ENCODE measurements around the gene NFKB2.
A peak's percentile ranks its signal among the peaks of the same experiment; 100 is the strongest.

NFKB2 gene

DNA sequence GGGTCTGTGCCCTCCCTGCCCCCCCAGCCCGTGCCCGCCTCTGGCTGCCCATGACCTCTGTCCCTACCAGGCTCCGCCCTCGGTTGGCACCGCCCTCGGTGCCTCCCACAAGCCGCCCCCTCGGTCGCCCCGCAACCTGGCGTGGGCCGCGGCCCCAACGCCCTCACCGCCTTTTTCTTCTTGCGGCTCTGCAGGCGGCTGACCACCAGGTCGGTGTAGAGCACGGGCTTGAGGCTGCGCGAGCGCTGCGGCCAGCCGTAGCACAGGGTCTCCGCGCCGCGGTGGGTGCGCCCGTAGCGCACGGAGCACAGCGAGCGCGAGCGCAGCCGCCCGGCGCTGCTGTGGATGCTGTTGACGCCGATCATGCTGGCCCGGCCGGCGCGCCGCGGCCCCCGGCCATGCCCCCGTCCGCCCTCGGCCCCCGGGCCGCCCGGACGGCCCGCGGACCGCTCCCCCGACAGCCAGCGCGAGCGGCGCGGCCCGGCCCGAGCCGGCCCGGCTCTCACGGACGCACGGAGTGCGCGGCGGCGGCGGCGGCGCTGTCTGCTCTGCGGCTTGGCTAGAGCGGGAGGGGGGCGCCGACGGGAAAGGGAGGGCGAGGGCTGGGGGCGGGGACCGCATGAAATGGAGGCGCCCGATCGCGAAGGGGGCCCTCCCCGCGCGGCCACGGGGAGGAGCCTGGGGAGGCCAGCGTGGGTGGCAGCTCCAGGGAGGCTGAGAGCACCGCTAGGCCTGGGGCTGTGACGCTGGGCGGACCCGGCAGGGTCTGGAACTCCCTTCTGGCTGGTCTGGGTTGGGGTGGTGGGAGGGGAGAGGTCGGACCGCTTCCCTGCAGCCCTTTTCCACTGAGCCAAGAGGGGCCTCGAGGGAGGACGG lies 13.5 kb downstream of the NFKB2 start:
- DNase-seq (ENCODE audit: low read depth), result peak; percentile 67

DNA sequence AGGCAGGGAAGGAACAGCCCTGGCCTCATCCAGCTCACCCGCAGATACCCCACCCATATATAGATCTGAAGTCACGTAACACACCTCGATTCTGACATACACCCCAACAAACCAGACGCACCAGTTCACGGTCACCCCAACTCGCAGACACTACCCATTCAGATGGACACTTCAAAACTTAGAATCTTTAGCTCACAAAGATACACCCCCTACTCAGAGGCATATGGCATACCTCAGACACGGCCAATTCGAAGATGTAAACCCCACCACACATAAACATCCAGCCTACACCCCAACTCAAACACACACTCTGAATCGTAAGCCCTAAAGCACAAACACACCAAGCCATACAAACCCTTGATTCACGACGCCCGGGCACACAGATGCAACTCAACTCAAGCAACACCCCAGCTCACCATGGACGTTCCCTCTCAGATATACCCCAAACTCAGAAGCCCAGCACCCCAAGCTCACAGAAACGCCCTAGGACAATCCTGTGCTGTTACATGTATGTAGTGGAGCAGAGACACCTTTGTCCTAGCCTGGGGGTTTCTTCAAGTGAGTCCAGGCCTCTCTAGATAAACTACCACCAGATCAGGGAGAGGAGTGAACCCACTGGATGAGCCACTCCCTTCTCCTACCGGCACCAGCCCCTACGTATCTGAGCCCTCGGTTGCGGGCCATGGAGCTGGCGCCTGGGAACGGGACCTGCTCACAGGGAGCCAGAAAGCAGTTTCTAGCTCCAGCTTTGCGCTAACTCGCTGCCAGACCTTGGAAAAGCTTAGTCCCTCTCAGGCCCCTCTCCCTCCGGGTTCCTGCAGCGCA lies 14.3 kb downstream of the NFKB2 start:
- DNase-seq (ENCODE audit: low read depth), result no peak

DNA sequence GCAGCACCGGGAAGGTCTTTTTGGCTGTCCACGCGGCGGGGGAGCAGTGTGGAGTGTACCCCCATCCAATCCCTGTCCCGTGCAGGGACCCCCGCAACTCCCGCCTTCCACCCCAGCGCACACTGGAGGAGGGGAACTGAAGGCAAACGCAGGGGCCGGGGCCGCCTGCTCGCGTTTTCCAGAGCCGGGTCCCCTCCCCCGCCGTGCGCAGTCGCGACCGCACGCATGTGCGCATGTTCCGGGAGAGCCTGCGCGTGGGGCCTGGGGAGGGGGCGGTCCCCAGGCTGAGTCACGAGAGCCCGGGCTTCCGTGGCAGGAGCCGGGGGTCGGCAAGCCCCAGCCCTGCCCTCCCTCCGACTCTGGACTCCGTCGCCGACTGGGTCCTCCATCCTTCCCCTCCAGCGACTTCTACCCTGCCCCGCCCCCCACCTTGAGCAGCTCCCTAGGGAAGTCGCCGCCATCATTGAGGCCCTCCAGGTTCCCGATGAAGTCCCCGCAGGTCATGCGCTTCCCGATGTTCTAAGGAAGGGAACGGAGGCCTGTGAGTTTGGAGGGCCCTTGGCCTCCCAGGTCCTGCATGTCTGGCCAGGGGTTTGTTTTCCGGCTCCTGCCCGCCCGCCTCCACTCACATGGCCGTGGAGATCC lies 15.0 kb downstream of the NFKB2 start:
- DNase-seq (ENCODE audit: low read depth), result peak; percentile 45

DNA sequence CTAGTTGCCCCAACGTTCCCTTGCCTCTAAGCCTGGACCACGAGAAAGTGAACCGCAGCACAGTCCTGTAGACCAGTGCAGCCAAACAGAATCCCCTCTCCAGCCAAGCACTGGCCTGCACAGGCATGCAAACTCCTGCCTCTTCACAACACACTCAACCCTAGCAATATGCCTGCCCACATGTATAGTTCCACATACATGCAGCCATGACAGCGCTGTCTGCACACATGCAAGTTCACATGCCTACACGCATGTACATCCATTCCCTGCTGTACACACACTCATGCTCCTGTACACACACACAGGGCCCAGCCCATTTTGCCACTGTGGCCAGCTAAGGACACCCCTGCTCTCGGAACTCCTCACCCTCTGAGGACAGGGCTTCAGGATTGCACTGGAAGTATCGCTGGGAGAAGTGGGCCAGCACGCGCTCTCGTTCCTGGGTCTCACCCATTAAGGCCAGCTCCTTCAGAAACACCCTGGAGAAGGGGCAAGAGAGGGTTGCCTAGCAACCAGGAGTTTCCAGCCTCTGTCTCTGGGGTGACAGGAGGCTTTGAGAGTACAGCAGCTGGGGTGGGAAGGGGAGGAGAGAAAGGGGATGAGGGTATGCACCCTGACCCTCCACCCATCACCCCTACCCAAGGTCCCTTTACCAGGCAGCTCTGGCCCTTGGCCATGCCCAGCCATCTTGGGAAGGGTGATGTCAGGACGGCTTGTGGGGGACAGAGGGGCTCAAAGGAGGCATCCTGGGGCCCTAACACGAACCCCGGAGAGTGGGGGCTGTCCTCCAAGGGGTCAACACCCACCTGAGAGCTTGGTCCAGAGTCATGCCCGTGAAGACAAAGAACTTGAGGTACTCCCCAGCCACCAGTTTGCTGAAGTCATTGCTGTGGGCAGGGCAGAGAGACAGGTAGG lies 16.1 kb downstream of the NFKB2 start:
- no peak for DNase-seq (ENCODE audit: low read depth)

DNA sequence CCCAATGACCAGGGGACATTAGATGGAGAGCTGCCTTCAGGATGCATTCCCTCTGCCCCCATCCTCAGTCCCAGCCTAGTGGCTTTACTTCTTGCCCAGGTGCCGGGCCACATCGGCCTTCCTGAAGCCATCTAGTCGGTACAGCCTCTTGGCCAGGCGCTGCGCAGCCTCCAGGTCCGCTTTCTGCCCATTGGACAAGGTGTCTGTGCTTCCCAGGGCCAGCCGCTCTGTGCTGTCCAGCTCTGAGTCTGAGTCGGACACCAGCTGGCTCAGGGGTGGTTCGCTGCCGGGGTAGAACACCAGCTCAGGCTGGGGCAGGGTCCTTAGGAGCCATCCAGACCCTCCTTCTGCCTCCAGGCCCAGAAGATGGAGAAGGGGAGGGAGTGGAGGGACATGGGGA lies 16.8 kb downstream of the NFKB2 start:
- DNase-seq (ENCODE audit: low read depth), result no peak

DNA sequence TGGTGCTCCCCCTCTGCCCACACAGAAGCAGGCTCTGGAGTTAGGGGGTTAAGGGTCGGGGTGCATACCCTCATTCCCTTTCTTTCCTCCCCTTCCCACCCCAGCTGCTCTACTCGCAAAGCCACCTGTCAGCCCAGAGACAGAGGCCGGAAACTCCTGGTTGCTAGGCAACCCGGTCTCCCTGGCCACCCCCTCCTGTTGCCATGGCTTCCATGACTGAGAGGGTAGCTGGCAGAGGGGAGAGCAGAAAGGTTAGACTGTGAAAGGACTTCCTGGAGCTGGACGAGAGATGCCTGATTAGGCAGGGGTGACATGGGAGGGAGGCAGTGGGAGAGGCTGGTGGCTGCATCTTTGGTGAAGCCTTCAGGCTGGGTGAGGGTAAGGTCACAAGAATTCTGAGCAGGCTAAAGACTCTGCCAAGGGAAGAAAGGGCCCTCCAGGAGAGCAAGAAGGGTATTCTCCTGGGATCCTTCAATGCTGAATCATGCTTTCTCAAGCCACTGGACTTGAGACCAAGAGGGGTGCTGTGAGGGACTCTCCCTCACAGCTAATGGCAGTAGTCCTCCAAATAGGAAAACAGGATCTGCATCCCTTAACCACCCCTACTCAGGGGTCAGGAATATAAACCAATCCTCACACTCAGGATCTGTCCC lies 17.7 kb downstream of the NFKB2 start:
- no peak for DNase-seq (ENCODE audit: low read depth)

DNA sequence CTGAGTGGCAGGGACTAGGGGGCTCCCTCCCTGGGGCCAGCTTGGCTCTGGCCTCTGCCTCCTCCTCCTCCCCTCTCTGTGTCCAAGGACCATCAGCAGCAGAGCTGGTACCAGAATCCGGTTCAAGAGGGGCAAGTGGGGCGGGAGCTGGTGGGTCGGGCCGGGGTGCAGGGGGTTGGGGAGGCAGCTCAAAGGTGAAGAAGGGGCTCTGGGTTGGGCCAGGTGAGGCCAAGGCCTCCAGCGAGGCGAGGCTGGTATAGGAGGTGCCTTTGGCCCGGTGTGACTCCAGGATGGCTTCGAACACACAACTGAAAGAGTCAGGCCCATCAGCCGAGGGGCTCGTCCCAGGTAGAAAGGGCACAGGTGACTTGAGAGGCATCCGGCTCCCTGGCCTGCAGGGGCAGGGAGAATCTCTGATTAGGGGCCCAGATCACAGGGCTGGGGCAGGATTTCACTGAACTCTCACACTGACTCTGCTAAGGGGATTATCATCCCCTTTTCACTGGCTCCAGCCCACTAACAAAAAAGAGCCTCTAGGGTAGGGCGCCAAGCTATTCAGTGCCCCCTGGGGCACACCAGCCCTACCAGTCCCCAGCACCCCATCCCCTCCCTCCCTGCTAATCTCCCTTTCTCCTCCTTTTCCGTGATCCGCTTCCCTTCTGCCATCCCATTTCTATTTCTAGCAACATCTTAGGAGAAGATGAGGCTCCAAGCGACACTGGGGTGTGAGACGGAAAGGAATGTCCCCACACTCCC lies 18.5 kb downstream of the NFKB2 start:
- no peak for DNase-seq (ENCODE audit: low read depth)

DNA sequence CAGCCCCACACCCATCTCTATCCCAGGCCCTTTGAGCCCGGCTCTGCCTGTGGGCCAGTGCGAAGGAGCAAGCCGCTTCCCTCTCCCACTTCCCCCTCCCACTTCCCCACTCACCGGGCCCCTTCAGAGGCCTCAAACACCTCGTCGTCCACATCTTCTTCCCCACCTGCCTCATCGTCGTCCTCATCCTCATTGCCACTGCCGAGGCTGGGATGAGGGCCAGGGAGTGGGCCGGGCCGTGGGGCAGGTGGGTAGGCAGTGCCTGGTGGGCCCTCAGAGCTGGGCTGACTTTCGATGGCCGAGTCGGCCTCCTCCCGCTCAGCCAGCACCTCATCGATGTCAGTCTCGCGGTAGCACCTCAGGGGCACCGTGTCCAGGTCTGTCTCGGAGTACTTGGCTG lies 19.2 kb downstream of the NFKB2 start:
- DNase-seq (ENCODE audit: low read depth), result no peak

DNA sequence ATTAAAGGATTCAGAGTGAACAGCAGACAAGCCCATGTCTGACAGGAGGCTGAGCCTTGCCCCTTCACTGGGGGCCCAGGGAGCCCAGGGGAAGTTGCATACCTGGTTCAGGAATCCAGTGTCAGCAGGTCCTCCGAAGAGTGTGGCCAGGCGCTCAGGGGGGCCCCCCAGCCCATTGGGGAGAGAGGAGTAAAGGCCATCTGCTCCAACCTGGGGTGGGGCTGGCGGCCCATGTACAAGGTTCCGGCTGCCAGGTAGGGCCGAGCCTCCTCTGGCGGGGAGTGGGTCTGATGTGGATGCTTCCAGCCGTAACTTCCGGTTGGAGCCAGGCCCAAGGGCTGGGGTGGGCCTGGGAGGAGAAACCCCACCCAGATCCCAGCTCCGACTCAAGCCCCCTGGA lies 20.8 kb downstream of the NFKB2 start:
- DNase-seq (ENCODE audit: low read depth), result no peak

DNA sequence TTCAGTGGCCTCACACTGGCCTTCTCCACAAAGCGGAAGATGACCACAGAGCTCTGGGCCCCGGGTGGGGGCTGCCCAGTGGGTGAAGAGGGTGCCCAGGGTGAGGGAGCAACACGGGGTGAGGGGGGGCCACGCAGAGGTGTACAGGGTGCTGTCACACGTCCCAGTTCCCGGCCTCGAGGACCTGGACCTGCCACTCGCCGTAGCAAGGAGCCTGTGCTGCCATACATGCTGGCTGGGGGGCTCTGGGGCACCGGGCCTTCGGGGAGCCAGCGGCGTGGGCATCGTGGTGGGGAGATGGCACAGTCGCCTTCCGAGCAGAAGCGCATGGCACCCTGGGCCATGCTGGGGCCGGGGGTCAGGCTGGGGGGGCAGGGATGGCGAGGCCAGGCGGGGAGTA lies 21.2 kb downstream of the NFKB2 start:
- no peak for DNase-seq (ENCODE audit: low read depth)

DNA sequence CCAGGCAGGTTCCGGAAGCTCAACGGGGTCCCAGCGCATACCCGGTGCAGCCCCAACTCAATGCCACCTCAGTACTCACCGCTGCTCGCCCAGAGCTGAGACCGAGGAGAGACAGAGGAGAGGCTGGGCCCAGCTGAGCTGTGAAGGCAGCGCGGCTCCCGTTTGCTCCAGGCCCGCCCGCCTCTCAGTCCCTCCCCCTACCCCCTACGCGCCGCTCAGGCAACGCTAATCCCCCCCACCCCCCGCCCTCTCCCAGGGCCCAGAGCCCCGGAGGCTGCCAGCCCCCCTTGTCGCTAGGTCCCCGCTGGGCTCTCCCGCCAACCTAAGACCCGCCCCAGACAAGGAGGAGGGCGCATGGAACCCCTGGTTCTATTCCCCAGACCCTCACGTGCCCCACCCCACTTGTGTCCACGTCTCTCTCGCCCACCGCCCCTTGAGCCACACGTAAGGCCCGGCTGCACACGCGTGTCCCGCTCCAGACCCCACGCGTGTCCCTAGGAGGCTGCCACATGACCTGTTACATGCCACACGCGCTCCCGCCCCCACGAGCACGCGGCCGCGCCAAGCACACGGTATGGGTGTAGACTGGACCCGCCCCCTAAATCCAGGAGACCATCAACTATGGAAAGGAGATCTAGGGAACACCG lies 23.2 kb downstream of the NFKB2 start, which contains the start of gene PSD:
Gene PSD (minus strand): TSS at position 164 of the 647 bp plus-strand sequence. CDS start 1,747 bp downstream, outside the sequence.
- no peak for DNase-seq (ENCODE audit: low read depth)

DNA sequence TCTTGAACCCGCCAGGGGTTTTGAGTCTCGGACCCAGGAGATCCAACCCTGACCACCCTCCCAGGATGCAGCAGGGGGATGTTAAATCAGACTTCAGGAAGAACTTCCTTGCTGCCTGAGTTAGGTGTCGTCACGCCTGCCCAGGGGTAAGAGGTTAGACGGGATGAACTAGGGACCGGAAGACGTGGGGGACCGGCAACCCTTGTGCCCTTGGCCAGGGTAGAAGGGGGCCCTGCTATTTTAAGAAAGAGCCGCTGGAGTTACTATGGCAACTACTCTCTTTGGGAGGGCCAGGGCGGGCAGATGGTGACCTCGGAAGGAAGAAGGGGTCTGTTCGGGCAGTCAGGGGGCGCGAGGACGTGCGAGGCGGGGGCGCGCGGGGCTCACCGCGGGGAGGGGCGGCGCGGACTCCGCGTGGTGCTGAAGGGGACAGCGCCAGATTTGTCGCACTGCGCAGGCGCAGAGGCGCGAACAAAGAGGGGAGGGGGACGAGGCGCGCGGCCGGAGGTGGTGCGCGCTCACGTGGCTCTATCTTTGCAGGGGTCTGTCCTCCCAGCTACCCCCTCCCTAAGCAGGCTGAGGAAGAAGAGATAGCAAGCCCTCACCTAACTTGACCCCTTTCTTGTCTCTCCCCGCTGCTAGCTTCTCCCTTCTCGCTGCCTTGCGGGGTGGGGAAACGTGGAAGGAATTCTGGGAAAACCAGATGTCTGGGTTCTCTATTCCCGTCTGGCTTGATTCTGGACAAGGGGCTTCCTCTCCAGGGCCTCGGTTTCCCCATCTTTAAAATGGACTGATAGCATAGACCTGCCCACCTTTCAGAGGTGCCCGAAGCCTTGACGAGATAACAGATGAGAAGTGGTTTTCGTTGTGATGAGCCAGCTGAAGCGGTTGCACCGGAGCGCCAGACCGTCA lies 24.0 kb downstream of the NFKB2 start:
- peak; percentile 54 for DNase-seq (ENCODE audit: low read depth)

DNA sequence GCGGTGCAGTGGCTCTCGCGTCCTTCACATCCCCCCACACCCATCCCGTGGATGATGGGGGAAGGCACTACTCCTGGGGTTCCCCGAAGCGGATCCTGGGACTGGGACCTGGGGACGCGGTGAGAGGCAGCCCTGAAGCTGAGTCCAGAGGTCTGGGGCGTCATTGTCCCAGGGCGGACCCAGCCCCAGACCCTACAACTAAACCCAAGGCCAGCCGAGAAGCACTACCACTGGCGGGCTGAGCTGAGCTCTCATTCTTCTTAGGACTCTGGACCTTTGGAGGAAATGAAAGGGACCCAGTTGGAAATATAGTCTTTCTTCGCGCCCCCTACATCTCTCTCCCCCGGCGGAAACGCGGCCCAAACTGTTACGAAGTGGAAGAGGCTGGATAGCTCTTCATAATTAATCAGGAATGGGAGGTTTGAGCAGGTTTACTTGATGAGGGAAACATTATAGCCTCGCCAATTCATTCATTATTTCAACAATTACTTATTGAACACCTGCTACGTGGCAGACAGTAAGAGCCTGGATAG lies 24.7 kb downstream of the NFKB2 start:
- DNase-seq (ENCODE audit: low read depth), result no peak

DNA sequence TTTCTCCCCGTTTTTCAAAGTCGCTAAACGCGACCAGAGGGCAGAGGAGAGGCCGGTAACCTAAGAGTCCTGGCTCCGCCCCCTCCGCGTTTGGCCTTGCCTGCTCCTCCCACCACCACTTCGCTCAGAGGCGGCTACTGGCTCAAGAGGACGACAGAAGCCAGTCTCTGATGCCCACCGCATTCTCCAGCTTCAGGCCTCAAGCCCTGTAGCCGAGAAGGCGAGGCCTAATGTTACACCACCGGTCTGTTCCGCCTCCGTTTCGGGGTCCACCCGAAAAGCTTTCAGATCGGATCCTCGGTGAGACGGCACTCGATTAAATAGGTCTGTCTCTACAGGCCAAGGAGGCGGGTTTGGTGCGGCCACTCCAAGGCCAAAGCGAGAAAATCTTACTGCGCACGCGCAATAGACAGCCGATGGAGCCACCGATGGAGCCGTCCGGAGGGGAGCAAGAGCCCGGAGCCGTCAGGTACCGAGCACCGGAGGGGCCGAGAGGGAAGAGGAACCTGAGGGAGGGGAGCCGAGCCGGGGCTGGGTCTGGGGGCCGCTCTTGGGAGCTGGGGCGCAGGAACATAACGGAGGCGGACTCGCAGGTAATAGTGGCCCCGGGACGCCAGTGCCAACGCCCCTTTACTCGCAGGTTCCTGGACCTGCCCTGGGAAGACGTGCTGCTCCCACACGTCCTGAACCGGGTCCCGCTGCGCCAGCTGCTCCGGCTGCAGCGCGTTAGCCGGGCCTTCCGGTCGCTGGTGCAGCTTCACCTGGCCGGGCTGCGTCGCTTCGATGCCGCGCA lies 25.4 kb downstream of the NFKB2 start, which contains the start of gene FBXL15:
Gene FBXL15 (plus strand): TSS at position 123 of the 793 bp plus-strand sequence. CDS start 294 bp downstream, at position 417.
- peak; percentile 89 for DNase-seq (ENCODE audit: low read depth)

DNA sequence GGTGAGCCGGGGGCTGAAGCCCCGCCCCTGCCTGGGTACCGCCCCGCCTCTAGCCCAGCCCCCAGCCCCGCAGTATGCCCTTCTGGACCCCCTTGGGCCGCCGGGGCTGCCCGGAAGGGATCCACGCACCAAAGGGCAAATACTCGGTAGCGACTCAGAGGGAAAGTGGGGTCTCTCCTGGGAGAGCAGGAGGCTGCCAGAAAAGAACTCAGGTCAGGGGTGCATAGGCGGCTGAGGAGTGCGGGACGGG lies 25.9 kb downstream of the NFKB2 start:
- DNase-seq (ENCODE audit: low read depth), result no peak

DNA sequence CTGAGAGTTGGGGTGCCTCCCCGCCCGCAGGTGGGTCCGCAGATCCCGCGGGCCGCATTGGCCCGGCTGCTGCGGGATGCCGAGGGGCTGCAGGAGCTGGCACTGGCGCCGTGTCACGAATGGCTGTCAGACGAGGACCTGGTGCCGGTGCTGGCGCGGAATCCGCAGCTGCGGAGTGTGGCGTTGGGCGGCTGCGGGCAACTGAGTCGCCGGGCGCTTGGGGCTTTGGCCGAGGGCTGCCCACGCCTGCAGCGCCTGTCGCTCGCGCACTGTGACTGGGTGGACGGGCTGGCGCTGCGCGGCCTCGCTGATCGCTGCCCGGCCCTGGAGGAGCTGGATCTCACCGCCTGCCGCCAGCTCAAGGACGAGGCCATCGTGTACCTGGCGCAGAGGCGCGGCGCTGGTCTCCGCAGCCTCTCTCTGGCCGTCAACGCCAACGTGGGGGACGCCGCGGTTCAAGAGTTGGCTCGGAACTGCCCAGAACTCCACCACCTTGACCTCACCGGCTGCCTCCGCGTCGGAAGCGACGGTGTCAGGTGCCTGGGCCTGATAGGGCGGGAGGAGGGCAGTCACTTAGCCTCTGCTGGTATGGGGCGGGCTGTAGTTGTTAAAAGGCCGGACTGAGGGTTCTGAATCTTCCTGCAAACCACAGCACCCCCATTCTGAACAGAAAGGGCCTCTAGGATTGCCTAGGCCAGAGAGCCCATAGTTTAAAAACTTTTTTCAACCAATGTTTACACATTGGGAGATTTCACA lies 26.4 kb downstream of the NFKB2 start:
- no peak for DNase-seq (ENCODE audit: low read depth)
